ENCODE results near the gene TK2. TPM values are rescaled to one million over a fixed set of nuclear protein-coding genes. Genes with fewer than 3 reads are reported as not detected.

The TK2 gene
- total and polyA plus RNA-seq, 11 donors = 9.4 to 29.4 (median 17.3) TPM

- 89 to 100% (median 97%) methylated on average over 2 of the region's 2 CpGs for WGBS, 4 donors
- TF ChIP-seq CTCF (IDR thresholded peaks at IDR 0.05) (no peak), POLR2A (IDR thresholded peaks at IDR 0.05) (no peak)
- Histone ChIP-seq H3K27me3 (no peaks in the 10 kb centered on the region), H3K4me1 (peaks cover 0 to 16% (median 0%) of the 10 kb centered on the region in 12 donors), H3K4me3 (no peak overlapping the region), H3K9me3 (no peaks in the 10 kb centered on the region), H3K27ac (no peak overlapping the region), H3K36me3 (peaks cover 0 to 85% (median 63%) of the 10 kb centered on the region in 9 donors)
- intact Hi-C loops (cut with DNase I) = no loop called here
- no peak for ATAC-seq
- DNase-seq = no peak
Measured at GRCh38 chr16:66537236-66537635, 12.7 kb downstream of the TK2 start.

- H3K4me3 ChIP-seq = no peak overlapping the region
- ATAC-seq (no peak), DNase-seq (no peak)
- no peaks in the 10 kb centered on the region for H3K27me3 ChIP-seq
- H3K27ac ChIP-seq = no peak overlapping the region
- no peaks in the 10 kb centered on the region for H3K9me3 ChIP-seq
- intact Hi-C loops (cut with DNase I) = no loop called here
- H3K4me1 ChIP-seq = peaks cover 0 to 11% (median 0%) of the 10 kb centered on the region in 12 donors
- TF ChIP-seq CTCF (IDR thresholded peaks at IDR 0.05) (no peak), POLR2A (IDR thresholded peaks at IDR 0.05) (no peak)
- H3K36me3 ChIP-seq = peaks cover 0 to 86% (median 61%) of the 10 kb centered on the region in 9 donors
- 85 to 94% (median 93%) methylated on average over 4 of the region's 4 CpGs for WGBS, 4 donors
Measured at GRCh38 chr16:66536525-66536924, 13.4 kb downstream of the TK2 start.

- ATAC-seq = peak in 1 of 4 donors; percentile 41
- Histone ChIP-seq H3K36me3 (peaks cover 0 to 89% (median 69%) of the 10 kb centered on the region in 9 donors), H3K4me3 (no peak overlapping the region), H3K27me3 (no peaks in the 10 kb centered on the region), H3K4me1 (peaks cover 0 to 11% (median 0%) of the 10 kb centered on the region in 12 donors), H3K27ac (no peak overlapping the region), H3K9me3 (no peaks in the 10 kb centered on the region)
- WGBS, 4 donors = 24 to 69% (median 62%) methylated on average over 1 of the region's 1 CpG
- no peak for TF ChIP-seq POLR2A (IDR thresholded peaks at IDR 0.05)
- no peak for TF ChIP-seq CTCF (IDR thresholded peaks at IDR 0.05)
- intact Hi-C loops (cut with DNase I) = no loop called here
- DNase-seq = no peak
Measured at GRCh38 chr16:66534376-66534799, 15.5 kb downstream of the TK2 start.

GRCh38 chr16:66529475-66529874 lies 20.4 kb downstream of the TK2 start:
- Histone ChIP-seq H3K4me1 (peaks cover 0 to 27% (median 0%) of the 10 kb centered on the region in 12 donors), H3K27ac (no peak overlapping the region), H3K36me3 (peaks cover 0 to 97% (median 78%) of the 10 kb centered on the region in 9 donors), H3K27me3 (no peaks in the 10 kb centered on the region), H3K4me3 (no peak overlapping the region), H3K9me3 (no peaks in the 10 kb centered on the region)
- WGBS, 4 donors = 84 to 94% (median 90%) methylated on average over 6 of the region's 6 CpGs
- intact Hi-C loops (cut with DNase I) = no loop called here
- no peak for ATAC-seq
- DNase-seq = no peak
- TF ChIP-seq POLR2A (IDR thresholded peaks at IDR 0.05) (no peak), CTCF (IDR thresholded peaks at IDR 0.05) (no peak)

All from heart left ventricle (tissue), 16 donors.